HFFc6 (cell line): ENCODE data around the gene TMEM97. TPM values are rescaled to one million over a fixed set of nuclear protein-coding genes. Genes with fewer than 3 reads are reported as not detected.
A peak's percentile ranks its signal among the peaks of the same experiment; 100 is the strongest.

Source experiments
- DNase-seq: peaks from one replicate; pipeline ENCODE4 v3.0.0-alpha.2; 2018
- H3K27ac Mint-ChIP-seq: 2 replicates; pipeline ENCODE4 v1.8.0; 2020; ENCODE audit warnings: mild to moderate bottlenecking, mixed read lengths
- H3K27me3 Mint-ChIP-seq: 2 replicates; pipeline ENCODE4 v1.8.0; 2021; ENCODE audit warnings: mild to moderate bottlenecking, moderate library complexity, mixed read lengths; ENCODE audit not compliant: insufficient read depth
- H3K36me3 Mint-ChIP-seq: 2 replicates; pipeline ENCODE4 v1.8.0; 2021; ENCODE audit warnings: low read depth, mixed read lengths
- H3K4me1 Mint-ChIP-seq: 2 replicates; pipeline ENCODE4 v1.8.0; 2020; ENCODE audit warnings: low read depth, mixed read lengths
- H3K4me3 Mint-ChIP-seq: 2 replicates; pipeline ENCODE4 v1.8.0; 2020; ENCODE audit warnings: mild to moderate bottlenecking, moderate library complexity, mixed read lengths
- H3K9me3 Mint-ChIP-seq: 2 replicates; pipeline ENCODE4 v1.8.0; 2020; ENCODE audit warnings: mild to moderate bottlenecking, mixed read lengths
- total RNA-seq, 6 experiments: library from RNA; stranded (reverse); fragmentation: NEBNext Ultra II Directional; extraction: Animal tissue kit (Norgen Biotek cat#: 25700); gene quantifications; 2 replicates in 1 of 6; 3 replicates in 5 of 6; pipeline ENCODE4 v1.2.3, GENCODE V29; 2021
- TF ChIP-seq, protein P1 (sequence below): fragments of 200-600 bp; sonication (generic); IDR thresholded peaks from 2 replicates; pipeline ENCODE4 v1.5.0; 2021; ENCODE audit warnings: antibody characterized with exemption, mild to moderate bottlenecking

Gene TMEM97
- total RNA-seq, 6 experiments from 2014 or later = 17.6 to 29.5 (median 24.1) TPM

DNA sequence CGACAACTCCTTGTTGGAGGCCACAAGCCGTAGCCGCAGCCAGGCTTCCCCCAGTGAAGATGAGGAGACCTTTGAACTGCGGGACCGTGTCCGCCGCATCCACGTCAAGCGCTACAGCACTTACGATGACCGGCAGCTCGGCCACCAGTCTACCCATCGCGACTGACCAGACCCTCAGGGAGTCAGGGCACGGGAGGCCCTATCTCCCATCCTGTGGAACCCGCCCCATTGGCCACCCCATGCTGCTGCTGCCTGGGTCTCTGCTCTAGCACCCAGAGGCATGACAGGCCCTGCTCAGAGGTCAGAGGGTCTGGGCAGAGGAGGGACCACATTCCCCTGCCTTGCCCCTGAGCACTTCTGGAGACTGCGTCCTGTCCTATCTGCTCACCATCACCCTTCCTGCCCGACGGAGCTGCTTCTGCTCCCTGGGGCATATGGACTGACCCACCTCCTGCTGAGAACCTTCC lies 25.5 kb downstream of the TMEM97 start:
- Mint-ChIP-seq H3K27ac (no peak overlapping the region; the same call in 1 of the 2 replicates), H3K9me3 (no peaks in the 10 kb centered on the region), H3K4me3 (no peak overlapping the region), H3K4me1 (peaks cover 35% of the 10 kb centered on the region), H3K27me3 (peaks cover 4% of the 10 kb centered on the region), H3K36me3 (peaks cover 35% of the 10 kb centered on the region)
- no peak for DNase-seq
- TF ChIP-seq, protein P1, sequence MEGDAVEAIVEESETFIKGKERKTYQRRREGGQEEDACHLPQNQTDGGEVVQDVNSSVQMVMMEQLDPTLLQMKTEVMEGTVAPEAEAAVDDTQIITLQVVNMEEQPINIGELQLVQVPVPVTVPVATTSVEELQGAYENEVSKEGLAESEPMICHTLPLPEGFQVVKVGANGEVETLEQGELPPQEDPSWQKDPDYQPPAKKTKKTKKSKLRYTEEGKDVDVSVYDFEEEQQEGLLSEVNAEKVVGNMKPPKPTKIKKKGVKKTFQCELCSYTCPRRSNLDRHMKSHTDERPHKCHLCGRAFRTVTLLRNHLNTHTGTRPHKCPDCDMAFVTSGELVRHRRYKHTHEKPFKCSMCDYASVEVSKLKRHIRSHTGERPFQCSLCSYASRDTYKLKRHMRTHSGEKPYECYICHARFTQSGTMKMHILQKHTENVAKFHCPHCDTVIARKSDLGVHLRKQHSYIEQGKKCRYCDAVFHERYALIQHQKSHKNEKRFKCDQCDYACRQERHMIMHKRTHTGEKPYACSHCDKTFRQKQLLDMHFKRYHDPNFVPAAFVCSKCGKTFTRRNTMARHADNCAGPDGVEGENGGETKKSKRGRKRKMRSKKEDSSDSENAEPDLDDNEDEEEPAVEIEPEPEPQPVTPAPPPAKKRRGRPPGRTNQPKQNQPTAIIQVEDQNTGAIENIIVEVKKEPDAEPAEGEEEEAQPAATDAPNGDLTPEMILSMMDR = no peak

DNA sequence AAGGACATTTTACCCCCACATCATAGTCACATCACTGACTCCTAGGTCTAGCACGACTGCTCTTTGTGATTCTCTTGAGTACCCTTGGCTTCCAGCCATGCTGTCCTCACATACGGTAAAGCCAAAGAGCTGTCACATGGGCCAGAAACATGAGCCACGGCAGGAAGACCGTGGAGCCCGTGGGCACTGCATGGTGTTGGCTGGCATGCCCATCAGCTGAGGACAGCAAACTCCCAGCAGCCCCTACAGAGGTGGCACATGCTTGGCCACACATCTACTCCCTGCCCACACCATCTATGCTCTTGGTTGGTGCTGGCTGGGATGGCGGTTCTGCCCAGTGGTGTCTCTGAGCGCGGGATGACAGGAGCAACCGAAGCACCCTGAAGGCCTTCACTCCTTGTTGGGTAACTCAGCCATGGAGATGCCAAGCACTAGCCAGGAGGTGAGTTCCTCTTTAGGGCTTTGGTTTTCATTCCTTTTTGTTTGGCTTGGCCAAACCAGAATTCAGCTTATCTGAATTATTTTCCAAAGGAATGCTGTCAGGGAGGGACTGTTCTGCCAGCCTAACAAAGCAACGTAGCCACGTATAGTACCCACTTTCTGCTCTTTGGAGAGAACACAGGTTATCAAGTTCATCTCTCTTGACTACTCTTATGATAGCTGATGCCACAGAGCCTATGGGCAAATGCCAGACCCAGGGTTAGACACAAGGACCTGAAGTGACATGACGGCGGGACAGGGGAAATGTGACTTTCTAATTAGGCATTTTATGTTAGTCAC lies 26.6 kb downstream of the TMEM97 start:
- TF ChIP-seq, protein P1 = no peak
- Mint-ChIP-seq H3K27me3 (peaks cover 4% of the 10 kb centered on the region), H3K36me3 (peaks cover 32% of the 10 kb centered on the region), H3K27ac (peak overlapping the region; percentile 97), H3K4me1 (peaks cover 34% of the 10 kb centered on the region), H3K4me3 (peak overlapping the region; percentile 71), H3K9me3 (no peaks in the 10 kb centered on the region)
- no peak for DNase-seq

DNA sequence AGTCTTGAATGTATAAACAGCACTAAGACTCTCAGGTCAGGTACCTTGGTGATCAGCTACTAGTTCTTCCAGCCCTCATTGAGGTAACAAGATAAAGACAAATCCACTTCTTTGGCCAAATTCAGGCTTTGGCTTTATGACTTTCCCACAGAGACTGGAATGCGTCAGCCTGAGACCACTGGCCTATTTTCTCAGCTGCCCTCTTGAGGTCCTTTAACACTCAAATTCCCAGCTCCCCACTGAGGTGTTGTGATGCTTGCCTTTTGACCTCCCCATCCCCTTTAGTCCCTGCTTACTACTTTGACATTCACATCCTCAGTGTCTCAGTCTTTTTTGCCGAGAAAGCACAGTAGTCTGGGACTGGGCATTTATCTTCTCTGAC lies 27.2 kb downstream of the TMEM97 start:
- peak overlapping the region; percentile 71 for H3K4me3 Mint-ChIP-seq
- H3K27me3 Mint-ChIP-seq = peaks cover 4% of the 10 kb centered on the region
- peaks cover 38% of the 10 kb centered on the region for H3K36me3 Mint-ChIP-seq
- peaks cover 34% of the 10 kb centered on the region for H3K4me1 Mint-ChIP-seq
- peak overlapping the region; percentile 97 for H3K27ac Mint-ChIP-seq
- TF ChIP-seq, protein P1 = no peak
- no peaks in the 10 kb centered on the region for H3K9me3 Mint-ChIP-seq
- DNase-seq = no peak

DNA sequence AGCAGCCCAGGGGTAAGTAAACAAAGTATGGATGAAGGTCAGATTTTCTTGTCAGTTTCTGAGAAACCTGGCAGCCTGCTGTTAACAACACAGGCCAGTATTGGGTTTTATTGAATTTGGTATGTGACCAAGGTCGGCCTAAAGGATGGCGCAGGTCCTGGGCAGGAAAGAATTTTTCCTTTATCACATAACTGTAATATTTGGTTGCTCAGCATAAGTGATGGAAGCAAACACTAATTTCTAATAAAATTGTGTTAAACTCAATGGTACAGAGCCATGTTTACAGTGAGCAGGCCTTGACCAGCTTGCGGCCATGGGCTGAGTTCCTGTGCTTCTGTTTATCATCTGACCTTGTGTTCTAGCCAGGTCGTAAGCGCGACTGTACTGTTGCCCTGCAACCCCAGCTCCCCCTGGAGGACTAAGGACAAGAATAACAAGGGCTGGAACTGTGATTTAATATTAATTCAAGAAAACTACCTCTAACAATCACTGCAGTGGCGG lies 27.8 kb downstream of the TMEM97 start:
- TF ChIP-seq, protein P1 = peak; percentile 69
- H3K9me3 Mint-ChIP-seq = no peaks in the 10 kb centered on the region
- peaks cover 34% of the 10 kb centered on the region for H3K4me1 Mint-ChIP-seq
- peaks cover 4% of the 10 kb centered on the region for H3K27me3 Mint-ChIP-seq
- H3K36me3 Mint-ChIP-seq = peaks cover 44% of the 10 kb centered on the region
- no peak for DNase-seq
- H3K27ac Mint-ChIP-seq = peak overlapping the region; percentile 97
- peak overlapping the region; percentile 71 for H3K4me3 Mint-ChIP-seq

DNA sequence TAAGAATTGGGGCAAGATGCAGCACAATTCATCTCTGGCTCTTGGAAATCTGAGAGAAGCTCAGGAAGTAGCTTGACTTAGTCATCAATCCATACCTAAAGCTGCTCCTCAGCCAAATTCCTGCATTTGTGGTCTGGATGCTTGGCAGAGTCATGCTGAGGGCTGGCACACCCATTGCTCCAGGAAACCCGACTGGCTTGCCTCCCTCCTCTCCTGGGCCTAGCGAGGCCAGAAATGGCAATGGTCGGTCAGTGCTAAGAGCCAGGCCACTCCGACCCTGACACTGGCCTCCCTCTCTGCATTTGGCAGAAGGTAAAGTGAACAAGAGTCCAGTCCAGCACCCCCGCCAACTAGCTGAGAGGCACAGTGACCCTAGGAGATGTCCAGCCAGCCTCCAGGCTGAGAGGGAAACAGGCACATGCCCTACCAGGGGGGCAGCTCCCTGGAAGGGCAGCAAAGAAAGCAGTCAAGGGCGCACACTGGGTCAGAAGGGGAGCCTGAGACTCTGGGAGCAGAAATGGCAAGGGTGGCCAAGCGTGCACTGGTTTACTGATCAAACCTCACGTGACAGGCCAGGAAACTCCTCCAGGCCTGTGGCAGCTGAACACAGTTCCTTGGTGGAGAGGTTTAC lies 28.4 kb downstream of the TMEM97 start:
- peak; percentile 95 for DNase-seq

More for the DNA sequence above, 28.4 kb downstream of the TMEM97 start:
- Mint-ChIP-seq H3K27ac (peak overlapping the region; percentile 97), H3K4me3 (peak overlapping the region; percentile 71), H3K36me3 (peaks cover 46% of the 10 kb centered on the region), H3K4me1 (peaks cover 34% of the 10 kb centered on the region), H3K9me3 (no peaks in the 10 kb centered on the region), H3K27me3 (peaks cover 4% of the 10 kb centered on the region)
- TF ChIP-seq, protein P1 = no peak
